Endothelial cell (in vitro differentiated cells): Measurements from ENCODE around the gene ATXN7. TPM values are rescaled to one million over a fixed set of nuclear protein-coding genes. Genes with fewer than 3 reads are reported as not detected.

ENCODE experiments used
- DNase-seq: peaks from one replicate; pipeline ENCODE4 v3.0.0; 2021; ENCODE audit warnings: low spot score
- H3K27ac Mint-ChIP-seq: one replicate; pipeline ENCODE4 v1.8.0; 2021; ENCODE audit warnings: mixed read lengths, inconsistent platforms; ENCODE audit not compliant: unreplicated experiment
- H3K27me3 Mint-ChIP-seq: one replicate; pipeline ENCODE4 v1.8.0; 2021; ENCODE audit warnings: mild to moderate bottlenecking, moderate library complexity, mixed read lengths, inconsistent platforms; ENCODE audit not compliant: unreplicated experiment
- H3K36me3 Mint-ChIP-seq: one replicate; pipeline ENCODE4 v1.8.0; 2021; ENCODE audit warnings: mild to moderate bottlenecking, low read depth, mixed read lengths, inconsistent platforms; ENCODE audit not compliant: unreplicated experiment
- H3K4me1 Mint-ChIP-seq: one replicate; pipeline ENCODE4 v1.8.0; 2021; ENCODE audit warnings: mild to moderate bottlenecking, mixed read lengths, inconsistent platforms; ENCODE audit not compliant: unreplicated experiment
- H3K4me3 Mint-ChIP-seq: one replicate; pipeline ENCODE4 v1.8.0; 2021; ENCODE audit warnings: mild to moderate bottlenecking, mixed read lengths, inconsistent platforms; ENCODE audit not compliant: unreplicated experiment
- H3K9me3 Mint-ChIP-seq: one replicate; pipeline ENCODE4 v1.8.0; 2021; ENCODE audit warnings: mixed read lengths, inconsistent platforms; ENCODE audit not compliant: unreplicated experiment
- total RNA-seq: library from RNA; stranded (reverse); fragmentation: NEBNext Ultra II Directional; extraction: Animal tissue kit (Norgen Biotek cat#: 25700); gene quantifications from one replicate; pipeline ENCODE4 v1.2.1, GENCODE V29; 2021; ENCODE audit not compliant: unreplicated experiment
- TF ChIP-seq, protein P1 (sequence below): fragments of 200-600 bp; sonication (generic); IDR thresholded peaks from one replicate; pipeline ENCODE4 v1.5.0; 2021; ENCODE audit warnings: antibody characterized with exemption; ENCODE audit not compliant: unreplicated experiment

Gene ATXN7
- total RNA-seq, 1 donor from 2014 or later, result 21.0 TPM

DNA sequence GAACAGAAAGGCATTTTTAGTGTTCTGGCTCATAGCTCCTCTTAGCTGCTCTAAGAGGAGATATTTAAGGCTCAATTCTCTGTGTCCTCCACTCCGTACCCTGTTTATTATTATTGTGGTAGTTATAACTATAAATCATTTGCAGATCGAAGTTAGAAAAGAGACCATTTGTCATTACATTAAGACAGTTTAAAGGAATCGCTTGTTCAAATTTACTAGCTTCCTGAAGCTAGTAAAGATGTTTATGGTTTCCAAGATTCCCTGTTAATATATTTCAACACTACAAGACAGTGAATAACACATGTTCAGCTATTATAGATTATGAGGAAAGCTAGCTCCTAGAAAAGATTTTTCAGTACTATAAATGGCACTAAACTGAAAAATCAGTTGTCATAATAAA is 12.6 kb downstream of the ATXN7 start:
- Mint-ChIP-seq H3K27me3 (no peaks in the 10 kb centered on the region), H3K4me1 (no peaks in the 10 kb centered on the region), H3K9me3 (no peaks in the 10 kb centered on the region), H3K4me3 (no peak overlapping the region), H3K36me3 (no peaks in the 10 kb centered on the region), H3K27ac (no peak overlapping the region)
- TF ChIP-seq, protein P1, sequence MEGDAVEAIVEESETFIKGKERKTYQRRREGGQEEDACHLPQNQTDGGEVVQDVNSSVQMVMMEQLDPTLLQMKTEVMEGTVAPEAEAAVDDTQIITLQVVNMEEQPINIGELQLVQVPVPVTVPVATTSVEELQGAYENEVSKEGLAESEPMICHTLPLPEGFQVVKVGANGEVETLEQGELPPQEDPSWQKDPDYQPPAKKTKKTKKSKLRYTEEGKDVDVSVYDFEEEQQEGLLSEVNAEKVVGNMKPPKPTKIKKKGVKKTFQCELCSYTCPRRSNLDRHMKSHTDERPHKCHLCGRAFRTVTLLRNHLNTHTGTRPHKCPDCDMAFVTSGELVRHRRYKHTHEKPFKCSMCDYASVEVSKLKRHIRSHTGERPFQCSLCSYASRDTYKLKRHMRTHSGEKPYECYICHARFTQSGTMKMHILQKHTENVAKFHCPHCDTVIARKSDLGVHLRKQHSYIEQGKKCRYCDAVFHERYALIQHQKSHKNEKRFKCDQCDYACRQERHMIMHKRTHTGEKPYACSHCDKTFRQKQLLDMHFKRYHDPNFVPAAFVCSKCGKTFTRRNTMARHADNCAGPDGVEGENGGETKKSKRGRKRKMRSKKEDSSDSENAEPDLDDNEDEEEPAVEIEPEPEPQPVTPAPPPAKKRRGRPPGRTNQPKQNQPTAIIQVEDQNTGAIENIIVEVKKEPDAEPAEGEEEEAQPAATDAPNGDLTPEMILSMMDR, result no peak
- no peak for DNase-seq

DNA sequence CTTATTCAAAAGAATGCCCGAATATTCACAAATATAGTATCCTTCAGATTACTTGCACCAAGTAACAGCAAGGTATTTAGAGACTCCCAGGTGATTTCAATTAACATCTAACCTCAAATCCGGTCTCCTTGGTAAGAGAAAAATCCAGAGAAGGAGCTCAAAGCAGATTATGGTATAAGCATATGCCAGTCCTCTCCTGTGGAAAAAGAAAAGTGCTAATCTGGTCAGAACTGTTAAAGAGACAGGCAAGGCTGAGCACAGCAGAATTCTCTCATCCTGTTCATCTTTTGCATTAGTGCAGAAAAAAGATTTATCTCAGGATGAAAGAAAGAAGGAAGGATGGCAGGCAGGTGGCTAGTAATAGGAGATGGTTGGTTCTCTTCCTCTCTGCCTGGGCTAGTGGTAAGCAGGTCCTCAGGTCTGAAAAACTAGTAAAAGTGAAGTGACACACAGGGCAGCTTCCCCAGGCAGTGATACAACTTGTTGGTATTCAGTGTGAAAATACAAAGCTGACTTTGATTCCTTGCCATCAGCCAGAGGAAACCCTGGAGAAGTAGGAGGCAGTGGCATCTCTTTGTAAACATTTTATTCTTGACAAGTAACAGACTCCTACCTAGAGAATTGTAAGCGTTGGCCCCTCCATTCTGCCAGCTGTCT is 14.2 kb downstream of the ATXN7 start:
- TF ChIP-seq, protein P1, result no peak
- H3K4me1 Mint-ChIP-seq, result no peaks in the 10 kb centered on the region
- H3K4me3 Mint-ChIP-seq, result no peak overlapping the region
- no peaks in the 10 kb centered on the region for H3K36me3 Mint-ChIP-seq
- DNase-seq, result no peak
- no peaks in the 10 kb centered on the region for H3K27me3 Mint-ChIP-seq
- H3K9me3 Mint-ChIP-seq, result no peaks in the 10 kb centered on the region
- H3K27ac Mint-ChIP-seq, result no peak overlapping the region

DNA sequence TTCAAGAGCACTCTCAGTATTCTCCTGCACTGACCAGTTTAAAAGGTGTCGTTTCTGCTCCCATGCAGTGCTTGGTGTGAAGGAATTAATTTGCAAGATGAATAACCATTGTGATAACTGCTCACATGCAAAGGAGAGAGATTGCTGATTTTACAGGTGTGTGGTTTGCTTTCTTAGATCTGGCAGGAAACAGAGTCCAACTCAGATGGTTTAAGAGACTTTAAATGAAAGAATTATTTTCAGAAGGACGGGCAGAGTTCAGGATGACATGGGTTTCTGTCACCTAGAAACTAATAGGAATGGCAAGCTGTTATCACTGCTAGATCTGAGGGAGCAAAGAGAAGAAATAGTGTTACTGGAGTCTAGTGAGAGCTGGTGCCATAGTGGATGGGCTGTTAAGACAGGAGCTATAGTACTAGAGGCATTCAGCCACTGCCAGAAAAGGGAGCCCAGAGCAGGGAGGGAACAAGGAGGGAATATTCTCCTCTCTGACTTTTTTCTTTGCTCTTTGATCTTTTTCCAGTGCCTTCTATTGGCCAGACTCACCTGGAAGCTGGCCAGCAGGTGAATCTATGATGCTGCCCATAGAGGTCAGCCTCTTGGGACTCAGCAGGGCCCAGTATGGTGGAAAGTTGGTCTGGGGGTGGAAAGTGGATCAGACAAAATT is 14.9 kb downstream of the ATXN7 start:
- no peaks in the 10 kb centered on the region for H3K36me3 Mint-ChIP-seq
- no peaks in the 10 kb centered on the region for H3K4me1 Mint-ChIP-seq
- H3K4me3 Mint-ChIP-seq, result no peak overlapping the region
- TF ChIP-seq, protein P1, result no peak
- H3K9me3 Mint-ChIP-seq, result no peaks in the 10 kb centered on the region
- H3K27ac Mint-ChIP-seq, result no peak overlapping the region
- H3K27me3 Mint-ChIP-seq, result no peaks in the 10 kb centered on the region
- no peak for DNase-seq

DNA sequence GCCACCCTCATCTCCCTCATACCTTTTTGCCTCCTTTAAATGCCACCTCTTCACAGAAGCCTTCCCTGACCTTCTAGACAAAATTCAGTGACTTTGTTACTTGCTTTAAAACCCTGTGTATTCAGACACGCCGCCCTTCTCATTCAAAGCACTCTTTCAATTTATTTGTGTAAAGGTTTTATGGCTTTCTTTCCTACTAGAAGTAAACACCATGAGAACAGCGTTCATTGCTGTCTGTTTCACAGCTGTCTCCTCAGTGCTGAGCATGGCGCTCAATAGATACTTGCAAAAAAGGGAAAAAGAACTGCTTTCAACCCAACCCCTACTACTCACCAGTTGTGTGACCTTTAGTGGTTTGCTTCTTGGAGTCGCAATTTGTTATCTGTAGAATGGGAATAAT is 17.0 kb downstream of the ATXN7 start:
- Mint-ChIP-seq H3K4me3 (no peak overlapping the region), H3K27me3 (no peaks in the 10 kb centered on the region), H3K27ac (no peak overlapping the region), H3K4me1 (no peaks in the 10 kb centered on the region), H3K36me3 (no peaks in the 10 kb centered on the region), H3K9me3 (no peaks in the 10 kb centered on the region)
- TF ChIP-seq, protein P1, result no peak
- DNase-seq, result no peak

DNA sequence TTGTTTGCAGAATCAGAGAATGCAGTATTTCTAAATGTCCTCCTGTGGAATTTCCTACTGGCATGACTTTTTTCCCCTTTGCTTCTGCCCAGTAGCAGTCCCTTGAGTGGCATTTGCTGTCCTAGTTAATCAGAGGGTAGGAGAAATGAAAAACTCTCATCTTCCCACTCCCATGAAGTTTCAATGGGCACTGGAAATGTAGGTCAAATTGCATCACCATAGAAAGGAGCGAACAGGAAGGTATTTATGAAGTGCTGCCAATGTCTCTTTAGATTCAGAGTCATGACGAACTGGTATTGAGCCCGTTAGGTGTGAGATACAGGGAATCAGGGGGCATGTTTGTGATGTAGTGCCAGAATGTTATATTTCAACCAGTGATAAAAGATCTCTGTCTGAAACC is 23.2 kb downstream of the ATXN7 start:
- no peak overlapping the region for H3K4me3 Mint-ChIP-seq
- no peaks in the 10 kb centered on the region for H3K27me3 Mint-ChIP-seq
- no peaks in the 10 kb centered on the region for H3K36me3 Mint-ChIP-seq
- no peaks in the 10 kb centered on the region for H3K9me3 Mint-ChIP-seq
- TF ChIP-seq, protein P1, result no peak
- peaks cover 5% of the 10 kb centered on the region for H3K4me1 Mint-ChIP-seq
- H3K27ac Mint-ChIP-seq, result no peak overlapping the region
- DNase-seq, result no peak
